DND-41 (cell line): Measurements from ENCODE around the gene PPP1CB.

Source experiments
- ATAC-seq: fragments of 200-7000 bp; cut with Tn5 transposase; 3 replicates; pipeline ENCODE4 v1.9.1; 2021; ENCODE audit warnings: low read depth; ENCODE audit not compliant: insufficient read depth
- DNase-seq: peaks from one replicate; pipeline ENCODE4 v3.0.0-alpha.2; 2020
- H2AFZ ChIP-seq: 2 replicates; pipeline ENCODE4 v1.6.0; 2012; ENCODE audit warnings: low read depth, low read length
- H3K27ac ChIP-seq: 2 replicates; pipeline ENCODE4 v1.5.1; 2012; ENCODE audit warnings: low read length, inconsistent platforms
- H3K27me3 ChIP-seq: fragments of 200-600 bp; sonication (generic); 2 replicates; pipeline ENCODE4 v1.6.0; 2012; ENCODE audit warnings: low read length, mild to moderate bottlenecking, inconsistent platforms; ENCODE audit not compliant: insufficient read depth, poor library complexity
- H3K36me3 ChIP-seq: 2 replicates; pipeline ENCODE4 v1.5.1; 2012; ENCODE audit warnings: low read length, inconsistent platforms; ENCODE audit not compliant: insufficient read depth
- H3K4me1 ChIP-seq: 2 replicates; pipeline ENCODE4 v1.5.1; 2012; ENCODE audit warnings: mild to moderate bottlenecking, low read length; ENCODE audit not compliant: insufficient read depth
- H3K4me2 ChIP-seq: 2 replicates; pipeline ENCODE4 v1.6.0; 2012; ENCODE audit warnings: mild to moderate bottlenecking, moderate library complexity, low read length, inconsistent platforms; ENCODE audit not compliant: insufficient read depth
- H3K4me3 ChIP-seq, 2 experiments: fragments of 200-600 bp in 1 of 2; shearing (Covaris generic) in 1 of 2; 2 replicates each; pipeline ENCODE4 v1.5.1; 2012 to 2016; ENCODE audit warnings: inconsistent platforms in 2 of 2, low read length in 2 of 2, mild to moderate bottlenecking in 2 of 2, low read depth in 1 of 2, moderate library complexity in 1 of 2
- H3K79me2 ChIP-seq: 2 replicates; pipeline ENCODE4 v1.6.0; 2012; ENCODE audit warnings: low read length, inconsistent platforms; ENCODE audit not compliant: insufficient read depth
- H3K9ac ChIP-seq: 2 replicates; pipeline ENCODE4 v1.6.0; 2012; ENCODE audit warnings: low read depth, mild to moderate bottlenecking, inconsistent platforms, low read length, moderate library complexity
- H3K9me3 ChIP-seq: 2 replicates; pipeline ENCODE4 v1.5.1; 2012; ENCODE audit warnings: low read length, moderate library complexity, mild to moderate bottlenecking, inconsistent platforms; ENCODE audit not compliant: insufficient read depth, severe bottlenecking
- H4K20me1 ChIP-seq: 2 replicates; pipeline ENCODE4 v1.6.0; 2012; ENCODE audit warnings: low read length; ENCODE audit not compliant: insufficient read depth
- EZH2 ChIP-seq: IDR thresholded peaks from 3 replicates; pipeline ENCODE4 v1.6.1; 2012; ENCODE audit warnings: borderline replicate concordance, low read depth, mild to moderate bottlenecking, moderate library complexity, low read length, inconsistent platforms; ENCODE audit not compliant: severe bottlenecking
- TF ChIP-seq, protein P1 (sequence below): IDR thresholded peaks from 2 replicates; pipeline ENCODE4 v1.5.1; 2012; ENCODE audit warnings: borderline replicate concordance, low read length, moderate library complexity, mild to moderate bottlenecking; ENCODE audit not compliant: poor library complexity, severe bottlenecking; ENCODE audit errors: extremely low read depth

Gene PPP1CB

DNA sequence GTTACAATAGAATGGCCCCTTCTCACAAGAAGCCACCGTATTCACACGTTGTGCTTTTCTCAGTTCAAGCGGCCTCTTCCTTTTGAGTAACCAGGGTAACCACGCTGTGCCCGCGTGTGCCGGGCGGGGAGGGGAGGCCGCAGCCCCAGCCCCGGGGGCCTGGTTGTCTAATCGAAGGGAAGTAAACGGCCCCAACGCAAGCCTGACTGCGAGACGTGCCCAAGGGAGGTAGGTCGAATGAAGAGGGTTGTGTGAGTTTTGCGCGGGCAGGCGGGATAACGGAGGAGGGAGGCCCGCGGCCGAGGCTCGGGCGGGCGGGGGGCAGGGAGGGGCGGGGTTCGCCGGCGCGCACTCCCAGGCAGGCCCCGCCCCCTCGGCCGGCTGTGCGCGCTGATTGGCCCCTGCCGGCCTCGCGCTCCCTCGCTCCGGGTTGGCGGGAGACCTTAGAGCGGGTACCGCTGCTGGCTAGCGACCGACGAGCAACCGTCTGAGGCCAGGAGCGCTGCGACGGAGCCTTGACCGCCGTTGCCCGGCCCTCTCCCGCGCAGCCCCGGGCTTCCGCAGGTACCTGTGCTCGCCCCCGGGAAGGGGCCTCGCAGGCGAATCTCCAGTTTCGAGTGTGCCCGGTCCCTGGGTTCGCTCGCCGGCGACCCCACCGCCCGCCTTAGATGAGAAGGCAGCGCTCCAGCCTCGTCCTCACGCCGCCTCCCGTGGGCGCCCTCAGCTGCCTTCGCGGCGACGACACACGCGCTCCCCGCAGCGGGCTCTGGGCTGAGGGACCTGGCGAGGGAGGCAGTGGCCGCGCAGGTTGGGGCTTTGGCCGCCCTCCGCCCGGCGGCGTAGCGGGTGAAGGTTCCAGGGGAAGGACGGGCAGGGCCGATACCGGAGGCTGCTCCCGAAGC, 59.0 kb downstream of the PPP1CB start, which contains the start of gene SPDYA:
Gene SPDYA, plus strand, starts transcription at position 451 of the 902 bp plus-strand sequence. CDS start 5,181 bp downstream, outside the sequence.
- no peak within 1 kb of the TSS for H3K4me2 ChIP-seq
- no peak within 1 kb of the TSS for H2AFZ ChIP-seq
- no peak within 1 kb of the TSS for H3K27ac ChIP-seq
- no peaks in the 10 kb centered on the region for H3K79me2 ChIP-seq
- H3K4me3 ChIP-seq, result no peak within 1 kb of the TSS
- TF ChIP-seq EZH2, result no peak
- TF ChIP-seq, protein P1, sequence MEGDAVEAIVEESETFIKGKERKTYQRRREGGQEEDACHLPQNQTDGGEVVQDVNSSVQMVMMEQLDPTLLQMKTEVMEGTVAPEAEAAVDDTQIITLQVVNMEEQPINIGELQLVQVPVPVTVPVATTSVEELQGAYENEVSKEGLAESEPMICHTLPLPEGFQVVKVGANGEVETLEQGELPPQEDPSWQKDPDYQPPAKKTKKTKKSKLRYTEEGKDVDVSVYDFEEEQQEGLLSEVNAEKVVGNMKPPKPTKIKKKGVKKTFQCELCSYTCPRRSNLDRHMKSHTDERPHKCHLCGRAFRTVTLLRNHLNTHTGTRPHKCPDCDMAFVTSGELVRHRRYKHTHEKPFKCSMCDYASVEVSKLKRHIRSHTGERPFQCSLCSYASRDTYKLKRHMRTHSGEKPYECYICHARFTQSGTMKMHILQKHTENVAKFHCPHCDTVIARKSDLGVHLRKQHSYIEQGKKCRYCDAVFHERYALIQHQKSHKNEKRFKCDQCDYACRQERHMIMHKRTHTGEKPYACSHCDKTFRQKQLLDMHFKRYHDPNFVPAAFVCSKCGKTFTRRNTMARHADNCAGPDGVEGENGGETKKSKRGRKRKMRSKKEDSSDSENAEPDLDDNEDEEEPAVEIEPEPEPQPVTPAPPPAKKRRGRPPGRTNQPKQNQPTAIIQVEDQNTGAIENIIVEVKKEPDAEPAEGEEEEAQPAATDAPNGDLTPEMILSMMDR, result no peak
- ATAC-seq, result no peak
- H4K20me1 ChIP-seq, result no peaks in the 10 kb centered on the region
- no peaks in the 10 kb centered on the region for H3K4me1 ChIP-seq
- no peaks in the 10 kb centered on the region for H3K27me3 ChIP-seq
- H3K36me3 ChIP-seq, result peaks cover 6% of the 10 kb centered on the region; the same call in 1 of the 2 replicates
- DNase-seq, result no peak
- no peak within 1 kb of the TSS for H3K9ac ChIP-seq
- no peaks in the 10 kb centered on the region for H3K9me3 ChIP-seq

DNA sequence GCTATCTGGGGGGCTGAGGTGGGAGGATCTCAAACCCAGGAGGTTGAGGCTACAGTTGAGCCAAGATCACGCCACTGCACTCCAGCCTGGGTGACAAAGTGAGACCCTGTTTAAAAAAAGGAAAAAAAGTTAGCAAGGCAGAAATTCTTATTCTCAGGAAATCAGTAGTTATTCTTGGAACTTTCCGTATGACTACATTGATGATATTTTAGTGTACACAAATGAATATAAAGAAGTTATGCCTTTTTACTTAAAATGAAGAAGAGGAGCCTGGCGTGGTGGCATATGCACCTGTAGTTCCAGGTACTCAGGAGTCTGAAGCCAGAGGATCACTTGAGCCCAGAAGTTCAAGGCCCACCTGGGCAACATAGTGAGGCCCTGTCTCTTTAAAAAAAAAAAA, 66.4 kb downstream of the PPP1CB start:
- Histone ChIP-seq H3K4me2 (no peak overlapping the region), H3K4me3 (no peak overlapping the region), H3K27me3 (no peaks in the 10 kb centered on the region), H2AFZ (no peak overlapping the region), H3K79me2 (no peaks in the 10 kb centered on the region), H3K4me1 (no peaks in the 10 kb centered on the region), H3K9me3 (no peaks in the 10 kb centered on the region), H4K20me1 (no peaks in the 10 kb centered on the region), H3K36me3 (no peaks in the 10 kb centered on the region), H3K27ac (no peak overlapping the region), H3K9ac (no peak overlapping the region)
- TF ChIP-seq, protein P1, result no peak
- TF ChIP-seq EZH2, result no peak
- ATAC-seq (no peak), DNase-seq (no peak)

DNA sequence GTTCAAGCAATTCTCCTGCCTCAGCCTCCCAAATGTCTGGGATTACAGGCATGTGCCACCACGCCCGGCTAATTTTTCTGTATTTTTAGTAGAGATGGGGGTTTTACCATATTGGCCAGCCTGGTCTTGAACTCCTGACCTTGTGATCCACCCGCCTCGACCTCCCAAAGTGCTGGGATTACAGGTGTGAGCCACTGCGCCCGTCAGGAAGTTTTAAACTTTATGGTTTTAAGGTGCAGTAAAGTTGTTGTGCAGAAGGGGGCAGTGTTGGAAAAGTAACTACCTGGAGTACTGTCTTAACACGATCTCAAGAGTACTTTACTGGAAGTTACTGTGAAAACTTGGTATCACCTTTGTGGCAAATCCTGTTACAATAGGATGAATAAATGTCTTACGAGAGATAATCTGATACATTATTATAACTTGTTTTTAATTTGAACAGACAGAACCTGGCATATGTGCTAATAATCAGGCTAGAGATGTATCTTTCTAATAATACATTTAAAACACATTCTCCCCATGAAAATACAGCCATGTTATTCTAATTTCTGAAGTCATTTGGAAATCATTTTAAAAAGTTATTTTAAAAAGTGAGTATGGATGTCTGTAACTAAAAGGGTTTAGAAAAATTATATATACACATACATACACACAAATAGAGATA, 69.8 kb downstream of the PPP1CB start:
- Histone ChIP-seq H3K36me3 (no peaks in the 10 kb centered on the region), H4K20me1 (no peaks in the 10 kb centered on the region), H3K27ac (no peak overlapping the region), H3K27me3 (no peaks in the 10 kb centered on the region), H3K9me3 (no peaks in the 10 kb centered on the region), H3K79me2 (no peaks in the 10 kb centered on the region), H3K9ac (no peak overlapping the region), H3K4me3 (no peak overlapping the region), H3K4me1 (no peaks in the 10 kb centered on the region), H3K4me2 (no peak overlapping the region), H2AFZ (no peak overlapping the region)
- peak; percentile 87 for ATAC-seq
- TF ChIP-seq, protein P1, result peak; percentile 80
- TF ChIP-seq EZH2, result no peak
- DNase-seq, result peak; percentile 70
